OCI-LY3 (cell line): ENCODE measurements around the gene AFDN.

Experiments used
- EZH2phosphoT487 ChIP-seq: fragments of 200-600 bp; shearing (Covaris generic); IDR thresholded peaks from 2 replicates; pipeline ENCODE4 v1.6.1; 2018; ENCODE audit warnings: antibody characterized with exemption, mixed run types, low read depth
- TF ChIP-seq, protein P1 (sequence below): fragments of 200-600, 300-600 bp; sonication (generic); IDR thresholded peaks from 2 replicates; pipeline ENCODE4 v1.5.1; 2014; ENCODE audit warnings: antibody characterized with exemption, low read length, low read depth

DNA sequence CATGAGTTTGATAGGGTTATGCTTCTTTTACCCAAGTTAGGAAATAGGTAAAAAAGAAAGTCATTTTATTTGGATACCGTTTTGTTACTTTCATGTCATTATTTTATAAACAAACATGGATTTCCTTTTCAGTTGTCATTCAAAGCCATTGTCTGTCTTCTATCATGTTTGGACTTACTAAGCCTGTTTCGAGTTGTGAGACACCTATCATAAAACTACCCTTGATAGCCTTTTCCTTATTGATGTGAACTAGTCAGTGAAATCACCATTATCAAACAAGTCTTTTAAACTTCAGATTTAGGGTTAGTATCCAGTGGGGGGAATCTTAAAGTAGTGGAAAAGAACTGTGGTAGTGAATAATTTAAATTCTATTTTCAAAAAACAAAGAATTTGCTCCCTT lies 85.8 kb downstream of the AFDN start:
- TF ChIP-seq, protein P1, sequence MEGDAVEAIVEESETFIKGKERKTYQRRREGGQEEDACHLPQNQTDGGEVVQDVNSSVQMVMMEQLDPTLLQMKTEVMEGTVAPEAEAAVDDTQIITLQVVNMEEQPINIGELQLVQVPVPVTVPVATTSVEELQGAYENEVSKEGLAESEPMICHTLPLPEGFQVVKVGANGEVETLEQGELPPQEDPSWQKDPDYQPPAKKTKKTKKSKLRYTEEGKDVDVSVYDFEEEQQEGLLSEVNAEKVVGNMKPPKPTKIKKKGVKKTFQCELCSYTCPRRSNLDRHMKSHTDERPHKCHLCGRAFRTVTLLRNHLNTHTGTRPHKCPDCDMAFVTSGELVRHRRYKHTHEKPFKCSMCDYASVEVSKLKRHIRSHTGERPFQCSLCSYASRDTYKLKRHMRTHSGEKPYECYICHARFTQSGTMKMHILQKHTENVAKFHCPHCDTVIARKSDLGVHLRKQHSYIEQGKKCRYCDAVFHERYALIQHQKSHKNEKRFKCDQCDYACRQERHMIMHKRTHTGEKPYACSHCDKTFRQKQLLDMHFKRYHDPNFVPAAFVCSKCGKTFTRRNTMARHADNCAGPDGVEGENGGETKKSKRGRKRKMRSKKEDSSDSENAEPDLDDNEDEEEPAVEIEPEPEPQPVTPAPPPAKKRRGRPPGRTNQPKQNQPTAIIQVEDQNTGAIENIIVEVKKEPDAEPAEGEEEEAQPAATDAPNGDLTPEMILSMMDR = no peak
- no peak for TF ChIP-seq EZH2phosphoT487
